Endothelial cell of umbilical vein (primary cell): ENCODE data around the gene IL6.

Experiments
- CTCF ChIP-seq, 2 donors: IDR thresholded peaks; 1 replicate in 1 of 2; 2 replicates in 1 of 2; pipeline ENCODE4 v1.5.1; 2011; ENCODE audit warnings: low read length in 2 of 2, mild to moderate bottlenecking in 2 of 2, moderate library complexity in 2 of 2, control low read depth in 1 of 2, inconsistent platforms in 1 of 2, low read depth in 1 of 2; ENCODE audit not compliant: insufficient read depth in 1 of 2; ENCODE audit errors: extremely low read depth in 1 of 2
- JUN ChIP-seq: IDR thresholded peaks from 2 replicates; pipeline ENCODE4 v1.6.1; 2011; ENCODE audit warnings: borderline replicate concordance, low read depth; ENCODE audit not compliant: insufficient read length, insufficient read depth
- MYC ChIP-seq: IDR thresholded peaks from one replicate; pipeline ENCODE4 v1.6.1; 2011; ENCODE audit warnings: mild to moderate bottlenecking, low read depth, low read length
- POLR2A ChIP-seq: IDR thresholded peaks from 2 replicates; pipeline ENCODE4 v1.6.1; 2012; ENCODE audit warnings: low read depth, mild to moderate bottlenecking, control low read depth, low read length
- POLR2AphosphoS5 ChIP-seq: IDR thresholded peaks from 2 replicates; pipeline ENCODE4 v1.6.1; 2012; ENCODE audit warnings: low read depth, mild to moderate bottlenecking, control low read depth, low read length, moderate library complexity; ENCODE audit not compliant: insufficient read depth

DNA sequence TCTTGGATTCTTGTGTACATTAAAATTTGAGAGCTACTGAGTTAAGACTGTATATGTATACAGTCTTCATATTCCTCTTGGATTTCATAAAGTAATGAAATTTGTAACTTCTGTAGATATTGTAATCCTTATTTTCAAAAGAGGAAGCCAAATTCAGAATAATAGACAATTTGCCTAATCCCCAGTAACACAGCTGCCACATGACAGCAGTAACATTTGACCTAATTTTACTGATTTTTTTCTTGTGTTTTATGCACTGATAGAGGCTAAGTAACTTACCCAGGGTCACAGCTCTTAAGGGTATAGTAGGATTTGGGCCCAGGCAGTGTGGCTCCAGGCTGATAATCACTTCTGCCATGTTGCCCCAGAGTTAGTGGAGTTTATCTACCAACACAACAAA lies 40.4 kb upstream of the IL6 start:
- TF ChIP-seq CTCF (IDR thresholded peaks at IDR 0.05; ENCODE audit: extremely low read depth in 1 of 2, insufficient read depth in 1 of 2, low read depth in 1 of 2, low read length in 2 of 2) (no peak), POLR2A (no peak), POLR2AphosphoS5 (no peak), JUN (no peak), MYC (no peak)
